ENCODE measurements around the gene TMEM178B.
"Not testable (repeated sequence)": the region's sequence is repeated elsewhere in the genome, so short reads cannot be mapped to it uniquely, and the experiment has no call there.

Gene TMEM178B

DNA sequence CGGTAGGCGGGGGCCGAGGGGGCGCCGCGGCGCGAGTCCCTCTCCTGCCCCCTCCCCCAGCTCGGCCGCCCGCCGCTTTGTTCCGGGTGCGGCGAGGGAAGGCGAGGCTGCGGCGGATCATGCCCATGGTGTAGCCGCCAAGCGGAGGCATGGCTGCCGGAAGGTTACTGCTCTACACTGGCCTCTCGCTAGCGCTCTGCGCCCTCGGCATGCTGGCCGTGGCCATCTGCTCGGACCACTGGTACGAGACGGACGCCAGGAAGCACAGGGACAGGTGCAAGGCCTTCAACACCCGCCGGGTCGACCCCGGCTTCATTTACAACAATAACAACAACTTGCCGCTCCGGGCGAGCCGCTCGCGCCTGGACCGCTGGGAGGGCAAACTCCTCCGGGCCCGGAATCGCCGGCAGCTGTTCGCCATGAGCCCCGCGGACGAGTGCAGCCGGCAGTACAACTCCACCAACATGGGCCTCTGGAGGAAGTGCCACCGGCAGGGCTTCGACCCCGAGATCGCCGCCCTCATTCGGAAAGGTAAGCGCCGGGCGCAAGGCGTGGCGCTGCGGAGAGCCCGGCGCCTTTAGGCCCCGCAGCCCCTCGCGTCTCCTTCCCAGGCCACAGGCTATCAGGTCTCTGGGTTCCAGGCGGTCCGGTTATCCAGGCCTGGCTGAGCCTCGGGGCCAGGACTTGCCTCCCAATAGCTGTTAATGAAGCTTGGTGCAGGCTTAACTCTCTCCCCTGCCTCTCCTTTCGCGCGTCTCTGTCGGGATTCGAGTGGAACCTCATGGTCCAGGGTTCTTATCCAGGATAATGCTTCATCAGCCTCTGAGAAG lies 513 bp downstream of the TMEM178B start:
- peak; percentile 17 for DNase-seq

DNA sequence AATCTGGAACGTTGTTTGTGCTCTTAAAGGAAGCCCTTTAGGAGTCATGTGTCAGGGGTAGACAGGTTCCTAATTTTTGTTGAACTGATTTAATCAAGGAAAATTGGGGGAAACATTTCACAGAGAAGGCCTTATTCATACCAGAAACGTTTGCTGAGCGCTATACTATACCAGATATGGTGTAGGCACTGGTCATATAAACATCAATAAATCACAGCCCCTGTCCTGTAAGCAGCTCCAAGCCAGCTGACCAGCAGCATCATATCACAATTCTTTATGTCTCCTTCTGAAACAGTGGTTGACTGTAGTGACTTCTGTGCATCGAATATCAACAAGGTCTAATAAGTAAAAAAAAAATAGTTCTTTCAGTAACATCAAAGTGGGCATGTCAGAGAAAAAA lies 1.1 kb downstream of the TMEM178B start:
- no peak for DNase-seq

DNA sequence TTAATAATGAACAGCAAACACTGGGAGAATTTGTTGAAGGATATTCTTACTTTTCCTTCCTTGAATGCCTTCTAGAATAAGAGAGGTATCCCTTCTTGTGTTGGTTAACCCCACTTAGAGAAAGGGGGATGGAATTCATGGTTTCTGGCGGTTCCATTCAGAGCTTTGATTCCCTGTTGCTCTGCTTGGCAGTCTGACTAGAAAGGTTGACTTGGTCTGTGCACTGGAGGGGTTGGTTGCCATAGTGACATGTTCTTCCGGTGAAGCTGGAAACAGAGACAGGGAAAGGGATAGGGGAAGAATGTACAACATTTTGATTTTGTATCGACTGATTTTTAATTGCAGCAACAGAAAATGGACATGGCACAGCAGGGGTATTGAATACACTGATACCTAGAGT lies 2.5 kb downstream of the TMEM178B start:
- DNase-seq, result no peak

DNA sequence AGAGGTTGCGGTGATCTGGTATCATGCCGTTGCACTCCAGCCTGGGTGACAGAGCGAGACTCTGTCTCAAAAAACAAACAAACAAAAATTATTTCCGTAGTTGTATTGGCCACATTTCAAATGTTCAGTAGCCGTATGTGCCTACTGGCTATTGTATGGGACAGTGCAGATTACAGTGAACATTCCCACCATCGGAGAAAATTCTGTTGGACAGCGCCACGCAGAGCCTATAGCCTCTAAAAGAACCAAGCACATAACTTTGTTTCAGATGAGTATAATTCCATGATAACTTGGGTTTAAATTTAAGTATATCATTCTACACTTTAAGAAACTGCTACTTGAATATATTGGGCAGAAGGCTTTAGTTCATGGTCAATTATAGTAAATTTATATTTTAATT lies 5.4 kb downstream of the TMEM178B start:
- DNase-seq, result no peak

DNA sequence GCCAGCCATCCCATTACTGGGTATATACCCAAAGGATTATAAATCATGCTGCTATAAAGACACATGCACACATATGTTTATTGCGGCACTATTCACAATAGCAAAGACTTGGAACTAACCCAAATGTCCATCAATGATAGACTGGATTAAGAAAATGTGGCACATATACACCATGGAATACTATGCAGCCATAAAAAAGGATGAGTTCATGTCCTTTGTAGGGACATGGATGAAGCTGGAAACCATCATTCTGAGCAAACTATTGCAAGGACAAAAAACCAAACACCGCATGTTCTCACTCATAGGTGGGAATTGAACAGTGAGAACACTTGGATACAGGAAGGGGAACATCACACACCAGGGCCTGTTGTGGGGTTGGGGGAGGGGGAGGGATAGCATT lies 15.6 kb downstream of the TMEM178B start:
- not testable (repeated sequence) for DNase-seq

DNA sequence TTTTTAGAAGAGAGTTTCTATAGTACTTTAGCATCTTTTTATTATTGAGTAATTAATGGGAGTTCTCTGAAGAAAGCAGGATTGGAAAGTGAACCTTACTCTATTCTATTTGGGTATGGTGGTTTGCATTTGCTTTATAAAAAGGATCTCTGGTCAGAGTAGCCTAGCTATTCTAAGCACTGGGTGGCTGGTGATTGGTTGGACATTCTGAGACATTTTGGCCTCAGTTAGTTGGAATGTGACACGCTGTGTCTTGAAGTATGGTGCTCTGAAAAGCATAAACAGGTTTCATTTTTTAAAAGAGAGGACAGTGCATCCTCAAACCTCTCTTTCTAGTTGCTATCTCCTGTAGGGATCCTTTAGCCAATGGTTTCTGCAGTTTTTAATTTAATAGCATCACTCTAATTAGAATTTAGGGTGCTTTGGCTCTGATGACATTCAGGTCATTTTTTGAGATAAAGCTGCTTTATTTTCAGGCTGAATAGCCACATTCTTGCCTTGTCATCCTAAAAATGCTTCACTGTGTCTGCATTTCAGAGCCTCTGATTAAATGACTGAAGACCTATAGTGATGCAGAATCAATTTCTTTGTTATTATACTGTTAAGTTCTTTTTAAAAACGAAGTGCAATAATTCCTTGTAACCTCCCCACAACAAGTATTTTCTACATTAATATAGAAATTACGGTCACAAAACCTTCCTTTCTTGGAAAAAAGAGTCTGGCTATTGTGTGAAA lies 20.6 kb downstream of the TMEM178B start:
- no peak for DNase-seq

DNA sequence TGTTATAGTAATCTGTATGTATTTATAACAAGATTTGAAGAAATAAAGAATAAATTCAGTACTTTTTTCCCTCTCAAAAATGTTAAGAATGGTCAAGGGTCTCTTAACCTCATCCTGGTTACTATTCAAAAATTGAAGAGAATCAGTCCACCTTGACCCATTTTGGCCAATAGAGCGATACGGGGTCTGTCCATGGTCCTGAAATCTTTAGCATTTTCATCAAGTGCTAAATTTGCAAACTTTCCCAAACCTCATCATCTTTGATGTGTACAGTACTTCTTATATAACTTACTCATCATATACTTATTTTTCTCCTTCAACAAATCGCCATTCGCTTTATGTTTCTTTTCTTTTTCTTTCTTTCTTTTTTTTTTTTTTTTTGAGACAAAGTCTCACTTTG lies 23.6 kb downstream of the TMEM178B start:
- peak; percentile 67 for DNase-seq

DNA sequence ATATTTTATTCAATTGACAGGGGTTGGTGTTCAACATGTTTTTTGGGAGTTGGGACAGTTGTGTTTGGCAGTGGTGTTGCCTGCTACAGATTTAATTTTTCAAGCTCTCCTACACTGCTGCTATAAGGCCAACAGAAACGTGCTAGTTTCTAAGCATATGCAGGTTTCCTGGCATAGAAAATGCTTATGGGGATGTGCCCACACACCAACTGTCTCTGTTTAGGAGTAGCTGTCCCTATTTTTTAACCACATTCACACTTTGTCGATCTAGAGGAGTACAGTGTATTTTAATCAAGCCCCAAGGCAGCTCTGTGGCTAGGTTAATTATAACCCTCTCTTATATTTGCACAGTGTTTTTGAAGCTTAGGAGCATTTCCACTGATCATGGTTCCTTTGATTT lies 28.6 kb downstream of the TMEM178B start:
- DNase-seq, result no peak

DNA sequence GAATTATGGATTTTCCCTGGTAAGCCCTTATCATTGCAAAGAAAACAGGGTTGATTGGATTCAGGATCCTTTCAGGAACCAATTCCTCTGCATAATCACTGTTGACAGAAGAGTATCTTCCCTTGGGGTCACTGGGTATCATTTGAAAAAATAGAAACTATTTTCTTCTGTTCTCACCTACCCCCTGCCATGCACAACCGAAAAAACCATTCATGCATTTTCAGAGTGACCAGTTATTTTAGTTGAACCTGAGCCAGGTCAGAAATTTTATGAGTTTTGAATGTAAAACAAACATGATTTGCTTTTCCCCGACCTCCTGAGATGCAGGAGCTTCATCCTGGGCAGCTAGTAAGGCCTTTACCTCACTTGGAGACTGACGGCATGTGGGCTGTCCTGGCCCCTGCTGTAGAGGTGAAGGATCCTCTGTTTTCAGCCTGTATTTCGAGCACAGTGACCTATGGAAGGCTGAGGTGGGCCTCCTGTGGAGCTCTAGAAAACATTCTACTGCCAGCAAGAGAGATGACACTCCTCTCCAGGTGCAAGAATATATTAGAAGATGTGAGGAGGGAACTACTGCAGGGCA lies 30.1 kb downstream of the TMEM178B start:
- no peak for DNase-seq

DNA sequence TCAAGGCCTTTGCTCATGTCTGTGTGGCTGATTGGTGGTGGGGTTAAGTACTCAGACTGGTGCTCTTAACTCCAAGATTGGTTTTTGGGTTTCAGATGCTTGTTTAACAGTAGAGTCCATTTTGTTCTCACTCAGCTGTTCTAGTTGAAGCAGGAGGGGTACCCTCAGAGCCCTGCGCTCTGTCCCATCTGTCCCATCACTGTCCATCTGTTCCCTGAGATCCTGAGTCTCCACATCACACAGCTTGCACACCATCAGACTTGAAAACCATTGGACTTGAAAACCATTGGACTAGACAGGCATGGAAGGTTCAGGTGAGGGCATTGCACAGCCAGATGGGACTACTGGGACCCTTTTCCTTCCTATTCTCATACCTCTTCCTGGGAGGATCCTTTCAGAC lies 39.3 kb downstream of the TMEM178B start:
- no peak for DNase-seq

DNA sequence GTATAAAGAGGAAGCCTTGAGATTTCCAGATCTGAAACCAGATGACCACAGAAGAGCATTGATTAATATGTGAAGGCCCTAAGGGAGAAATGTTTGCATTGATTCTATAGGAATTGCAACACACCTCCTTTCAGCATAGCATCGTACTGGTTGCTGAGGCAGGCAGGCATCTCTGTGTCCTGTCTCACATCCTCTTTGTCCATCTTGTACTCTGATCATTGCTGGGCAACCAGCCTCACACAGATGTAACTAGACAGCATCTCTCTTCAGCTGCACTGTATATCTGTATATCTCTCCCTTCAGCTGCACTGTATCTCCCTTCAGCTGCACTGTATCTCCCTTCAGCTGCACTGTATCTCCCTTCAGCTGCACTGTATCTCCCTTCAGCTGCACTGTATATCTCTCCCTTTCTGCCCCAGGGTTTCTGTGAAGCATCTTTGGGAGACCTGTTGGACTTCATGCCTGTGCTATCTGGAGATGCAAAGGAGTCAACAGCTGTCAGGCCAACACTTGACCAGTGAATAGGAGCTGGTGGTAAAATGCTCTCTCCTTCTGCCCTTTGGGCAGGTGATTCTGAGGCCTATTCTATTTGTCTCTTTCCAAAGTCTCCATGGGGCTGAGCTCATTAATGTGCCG lies 40.3 kb downstream of the TMEM178B start:
- DNase-seq, result no peak

DNA sequence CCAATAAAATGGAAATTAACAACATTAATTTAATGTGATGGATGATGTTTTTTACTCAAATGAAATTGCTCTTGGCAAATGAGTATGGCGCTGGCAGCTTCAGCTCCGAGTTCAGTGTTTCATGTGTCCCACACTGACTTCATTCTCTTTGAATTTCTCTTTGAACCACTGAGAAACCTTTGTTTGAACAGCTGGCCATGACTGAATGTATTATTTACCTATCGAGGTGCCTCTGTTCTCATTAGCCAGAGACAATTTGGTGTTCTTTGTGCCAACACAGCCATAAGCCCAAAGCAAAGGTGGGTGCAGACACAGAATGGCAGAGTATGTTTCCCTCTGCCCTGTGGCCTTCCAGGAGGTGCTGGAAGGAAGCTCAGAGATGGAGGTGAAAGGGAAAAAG lies 42.1 kb downstream of the TMEM178B start:
- DNase-seq, result no peak

DNA sequence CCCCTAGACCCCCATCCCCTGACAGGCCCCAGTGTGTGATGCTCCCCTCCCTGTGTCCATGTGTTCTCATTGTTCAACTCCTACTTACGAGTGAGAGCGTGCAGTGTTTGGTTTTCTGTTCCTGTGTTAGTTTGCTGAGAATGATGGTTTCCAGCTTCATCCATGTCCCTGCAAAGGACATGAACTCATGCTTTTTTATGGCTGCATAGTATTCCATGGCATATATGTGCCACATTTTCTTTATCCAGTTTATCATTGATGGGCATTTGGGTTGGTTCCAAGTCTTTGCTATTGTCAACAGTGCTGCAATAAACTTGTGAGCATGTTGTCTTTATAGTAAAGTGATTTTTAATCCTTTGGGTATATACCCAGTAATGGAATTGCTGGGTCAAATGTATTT lies 42.8 kb downstream of the TMEM178B start:
- not testable (repeated sequence) for DNase-seq

DNA sequence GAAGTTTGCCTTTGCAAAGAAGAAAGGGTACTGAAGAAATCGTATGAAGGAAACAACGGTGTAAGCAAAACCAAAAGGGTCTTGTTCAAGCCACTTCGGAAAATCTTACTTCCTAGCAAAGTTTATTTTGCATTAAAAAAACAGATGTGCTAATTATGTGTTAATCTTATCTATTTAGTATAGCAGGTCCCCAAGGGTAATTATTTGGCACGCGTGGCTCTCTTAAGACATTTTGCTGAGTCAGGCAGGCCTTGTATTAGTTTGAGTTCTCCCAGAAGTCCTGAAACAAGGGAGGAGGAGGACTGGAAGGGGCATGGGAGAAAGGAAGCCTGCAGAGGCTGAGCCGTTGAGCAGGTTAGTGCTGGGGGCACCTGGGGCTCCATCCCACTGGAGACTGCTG lies 44.9 kb downstream of the TMEM178B start:
- no peak for DNase-seq

DNA sequence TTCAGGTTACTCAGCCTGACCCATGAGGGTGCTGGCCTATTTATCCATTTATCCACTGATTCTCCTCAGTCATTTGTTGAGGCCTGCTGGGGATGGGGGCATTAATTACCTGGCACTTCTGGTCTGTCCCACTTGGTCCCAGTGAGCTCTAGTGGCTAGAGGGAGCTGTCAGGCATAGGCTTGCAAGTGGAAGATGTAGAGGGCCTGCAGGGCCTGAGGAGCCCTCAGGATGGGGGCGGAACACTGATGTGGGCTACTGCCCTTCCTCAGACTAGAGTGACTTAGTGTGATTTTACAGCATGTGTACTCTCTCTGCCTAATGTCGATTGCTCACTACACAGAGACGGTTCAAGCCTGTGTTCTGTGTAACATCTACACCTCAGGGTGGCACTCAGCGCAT lies 45.3 kb downstream of the TMEM178B start:
- no peak for DNase-seq

DNA sequence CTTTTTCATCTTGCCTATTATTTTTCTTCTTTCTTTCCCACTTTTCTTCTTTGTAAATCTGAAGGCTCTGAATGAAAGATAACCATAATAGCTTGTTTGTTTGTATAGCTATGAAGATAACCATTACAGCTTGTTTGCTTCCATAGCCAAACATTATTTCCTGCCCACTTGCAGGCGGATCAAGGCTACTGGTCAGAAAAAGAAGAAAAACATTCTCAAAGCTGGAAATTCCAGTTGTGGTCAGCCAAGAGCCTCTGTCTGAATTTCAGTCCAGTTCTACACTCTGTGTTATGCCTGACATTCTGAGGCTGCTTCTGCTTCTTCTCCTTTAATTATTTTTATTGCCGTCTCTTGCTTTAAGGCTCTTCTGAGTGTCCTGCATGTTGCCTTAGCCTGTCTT lies 48.9 kb downstream of the TMEM178B start:
- DNase-seq, result no peak

DNA sequence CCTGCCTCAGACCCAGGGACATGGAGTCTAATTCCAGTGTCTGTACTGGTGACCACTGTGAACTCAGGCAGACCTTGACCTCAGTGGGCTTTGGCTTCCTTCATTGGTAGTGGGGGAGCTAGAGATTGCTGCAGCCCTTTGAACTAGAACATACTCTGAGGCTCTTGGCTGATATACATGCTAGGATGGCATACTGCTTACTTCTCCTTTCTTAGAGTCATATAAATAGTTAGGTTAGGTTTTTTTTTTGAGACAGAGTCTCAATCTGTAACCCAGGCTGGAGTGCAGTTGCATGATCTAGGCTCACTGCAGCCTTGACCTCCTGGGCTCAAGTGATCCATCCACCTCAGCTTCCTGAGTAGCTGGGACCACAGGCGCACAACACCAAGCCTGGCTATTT lies 49.7 kb downstream of the TMEM178B start:
- DNase-seq, result no peak

DNA sequence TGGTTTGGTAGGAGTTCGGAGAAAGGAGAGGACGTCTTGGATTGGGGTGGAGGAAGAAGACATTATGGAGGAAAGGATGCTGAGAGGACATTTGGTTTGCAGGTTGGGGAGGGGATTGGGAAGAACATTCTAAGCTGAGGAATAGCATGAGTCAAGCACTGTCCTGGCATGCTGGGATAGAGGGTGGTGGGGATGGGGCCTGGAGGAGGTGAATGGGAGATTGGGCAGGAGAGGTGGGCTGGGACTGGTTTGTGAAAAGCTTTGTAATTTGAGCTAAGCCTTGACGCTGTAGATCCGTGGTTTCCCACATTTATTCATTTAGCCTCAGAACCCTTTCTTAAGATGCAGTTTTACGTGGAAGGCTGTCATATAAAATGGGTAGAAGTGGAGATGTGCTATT lies 52.2 kb downstream of the TMEM178B start:
- DNase-seq, result no peak

DNA sequence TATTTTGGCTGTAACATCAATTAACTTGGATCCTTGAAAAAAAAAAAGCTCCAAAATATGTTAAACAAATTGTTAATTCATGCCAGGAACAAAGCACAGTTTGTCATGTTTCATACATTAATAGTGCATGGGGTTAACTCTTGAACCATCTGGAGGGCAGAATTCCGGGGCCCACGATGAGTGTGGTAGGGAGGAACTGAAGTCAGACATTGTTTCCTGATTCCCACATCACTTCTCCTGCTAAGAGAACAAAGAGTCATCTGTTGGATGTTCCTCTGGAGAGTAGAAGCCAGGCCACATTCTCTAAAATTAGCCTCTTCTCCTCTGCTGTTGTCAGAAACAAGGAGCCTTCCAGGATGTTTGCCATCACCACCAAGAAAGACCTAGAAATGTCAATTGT lies 54.6 kb downstream of the TMEM178B start:
- DNase-seq, result no peak

DNA sequence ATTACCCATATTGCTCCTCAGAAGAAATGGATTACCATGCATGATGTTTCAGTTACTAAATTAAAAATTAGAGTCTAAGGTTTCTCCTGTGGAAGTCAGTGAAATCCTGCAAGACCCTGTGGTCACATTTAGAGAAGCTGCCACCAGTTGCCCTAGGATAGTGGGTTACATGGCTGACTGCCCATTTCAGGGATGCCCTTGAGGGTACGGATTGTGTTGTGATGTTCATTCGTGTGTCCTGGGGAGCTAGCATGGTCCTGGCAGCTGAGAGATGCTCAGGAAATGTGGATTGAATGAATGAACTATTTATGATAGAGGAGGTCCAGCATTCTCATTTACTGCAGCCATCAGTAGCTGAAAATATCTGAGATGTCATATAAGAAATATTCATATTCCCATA lies 55.1 kb downstream of the TMEM178B start:
- DNase-seq, result no peak

DNA sequence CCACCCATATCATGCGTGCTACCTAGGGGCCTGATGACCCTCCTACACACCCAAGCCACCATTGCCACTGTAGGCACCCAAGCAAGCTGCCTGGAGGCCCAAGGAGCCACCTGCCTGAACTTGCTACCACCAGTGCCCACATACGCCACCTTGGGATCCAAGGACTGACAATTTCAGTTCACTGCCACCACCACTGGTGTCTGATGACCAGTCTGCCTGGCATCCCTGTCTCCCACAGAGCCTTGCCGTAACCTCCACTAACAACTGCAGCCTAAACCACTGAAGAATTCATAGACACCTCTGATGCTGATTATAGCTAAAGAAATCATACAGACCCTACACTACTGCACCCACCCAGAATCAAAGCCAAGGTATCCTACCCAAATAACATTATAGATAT lies 58.8 kb downstream of the TMEM178B start:
- DNase-seq, result no peak

DNA sequence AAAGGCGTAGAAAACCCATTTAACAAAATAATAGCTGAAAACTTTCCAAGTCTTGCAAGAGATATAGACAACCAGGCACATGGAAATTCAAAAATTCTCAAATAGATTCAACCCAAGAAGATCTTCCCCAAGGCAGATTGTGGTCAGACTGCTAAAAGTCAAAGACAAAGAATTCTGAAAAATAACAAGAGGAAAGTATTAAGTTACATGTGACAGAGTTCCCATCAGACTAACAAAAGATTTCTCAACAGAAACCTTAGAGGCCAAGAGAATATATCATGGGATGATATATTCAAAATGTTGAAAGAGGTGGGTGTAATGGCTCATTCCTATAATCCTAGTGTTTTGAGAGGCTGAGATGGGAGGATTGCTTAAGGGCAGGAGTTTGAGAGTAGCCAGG lies 59.8 kb downstream of the TMEM178B start:
- DNase-seq, result no peak

DNA sequence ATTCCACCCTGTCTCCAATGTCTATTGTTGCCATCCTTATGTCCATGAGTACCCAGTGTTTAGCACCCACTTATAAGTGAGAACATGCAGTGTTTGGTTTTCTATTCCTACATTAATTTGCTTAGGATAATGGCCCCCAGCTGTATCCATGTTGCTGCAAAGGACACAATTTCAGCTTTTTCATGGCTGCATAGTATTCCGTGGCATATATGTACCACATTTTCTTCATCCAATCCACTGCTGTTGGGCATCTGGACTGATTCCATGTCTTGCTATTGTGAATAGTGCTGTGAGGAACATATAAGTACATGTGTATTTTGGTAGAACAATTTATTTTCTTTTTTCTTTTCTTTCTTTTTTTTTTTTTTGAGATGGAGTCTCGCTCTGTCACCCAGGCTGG lies 68.2 kb downstream of the TMEM178B start:
- no peak for DNase-seq

Data from hematopoietic multipotent progenitor cell treated with erythropoietin and hydrocortisone succinate and interleukin-3 and kit ligand, for 6 days (in vitro differentiated cells).